HepG2 (cell line): ENCODE measurements around the gene ANKRD30A.

Experiments
- CBFB ChIP-seq: sonication (generic); formaldehyde crosslinking; IDR thresholded peaks from 2 replicates; pipeline ENCODE4 v1.4.0; 2020; ENCODE audit warnings: missing genetic modification reagents
- ESRRA ChIP-seq: sonication (generic); formaldehyde crosslinking; IDR thresholded peaks from 2 replicates; pipeline ENCODE4 v1.5.1; 2020; ENCODE audit warnings: mild to moderate bottlenecking, low read depth, missing genetic modification reagents
- EZH2 ChIP-seq: conservative IDR thresholded peaks from 2 replicates; pipeline ENCODE4 v1.6.1; 2012; ENCODE audit warnings: mild to moderate bottlenecking, low read depth, low read length, moderate library complexity
- MYC ChIP-seq: sonication (generic); formaldehyde crosslinking; IDR thresholded peaks from 2 replicates; pipeline ENCODE4 v1.9.0; 2021; ENCODE audit warnings: missing genetic modification reagents, borderline replicate concordance
- NR3C1 ChIP-seq: sonication (generic); formaldehyde crosslinking; IDR thresholded peaks from 2 replicates; pipeline ENCODE4 v1.4.0; 2020; ENCODE audit warnings: missing genetic modification reagents
- TCF7L2 ChIP-seq: IDR thresholded peaks from 2 replicates; pipeline ENCODE4 v1.6.1; 2011; ENCODE audit warnings: mild to moderate bottlenecking, low read depth, low read length, moderate library complexity
- ZBTB7B ChIP-seq: sonication (generic); formaldehyde crosslinking; IDR thresholded peaks from 2 replicates; pipeline ENCODE4 v1.4.0; 2020; ENCODE audit warnings: missing genetic modification reagents
- TF ChIP-seq, protein P1 (sequence below), 2 experiments: sonication (generic) in 1 of 2; formaldehyde crosslinking in 1 of 2; IDR thresholded peaks; 2 replicates each; pipeline versions ENCODE4 v1.4.0 to v1.6.1; 2018 to 2020; ENCODE audit warnings: missing genetic modification reagents in 2 of 2, borderline replicate concordance in 1 of 2, low read depth in 1 of 2, mild to moderate bottlenecking in 1 of 2, missing biosample characterization in 1 of 2
- TF ChIP-seq, protein P2 (sequence below): sonication (generic); formaldehyde crosslinking; IDR thresholded peaks from 2 replicates; pipeline ENCODE4 v1.5.0; 2020; ENCODE audit warnings: missing genetic modification reagents

DNA sequence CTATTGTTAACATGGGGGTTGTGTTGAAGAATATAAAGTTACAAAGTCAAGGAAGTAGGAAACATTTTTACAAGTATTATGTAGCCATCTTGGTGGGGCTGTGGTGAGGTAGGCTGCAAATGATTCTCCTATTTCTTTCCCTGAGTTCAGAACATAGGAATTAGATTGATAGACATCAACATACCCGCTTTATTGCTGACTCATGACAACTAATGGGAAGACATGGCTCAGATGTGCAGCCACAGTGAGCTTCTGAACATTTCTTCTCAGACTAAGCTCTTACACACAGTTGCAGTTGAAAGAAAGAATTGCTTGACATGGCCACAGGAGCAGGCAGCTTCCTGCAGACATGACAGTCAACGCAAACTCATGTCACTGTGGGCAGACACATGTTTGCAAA is 110.7 kb downstream of the ANKRD30A start:
- TF ChIP-seq TCF7L2 (no peak), MYC (CRISPR knock-in tag) (no peak), EZH2 (no peak), CBFB (CRISPR knock-in tag) (no peak), ESRRA (CRISPR knock-in tag) (no peak), NR3C1 (CRISPR knock-in tag) (no peak), ZBTB7B (CRISPR knock-in tag) (no peak)
- TF ChIP-seq, protein P1, sequence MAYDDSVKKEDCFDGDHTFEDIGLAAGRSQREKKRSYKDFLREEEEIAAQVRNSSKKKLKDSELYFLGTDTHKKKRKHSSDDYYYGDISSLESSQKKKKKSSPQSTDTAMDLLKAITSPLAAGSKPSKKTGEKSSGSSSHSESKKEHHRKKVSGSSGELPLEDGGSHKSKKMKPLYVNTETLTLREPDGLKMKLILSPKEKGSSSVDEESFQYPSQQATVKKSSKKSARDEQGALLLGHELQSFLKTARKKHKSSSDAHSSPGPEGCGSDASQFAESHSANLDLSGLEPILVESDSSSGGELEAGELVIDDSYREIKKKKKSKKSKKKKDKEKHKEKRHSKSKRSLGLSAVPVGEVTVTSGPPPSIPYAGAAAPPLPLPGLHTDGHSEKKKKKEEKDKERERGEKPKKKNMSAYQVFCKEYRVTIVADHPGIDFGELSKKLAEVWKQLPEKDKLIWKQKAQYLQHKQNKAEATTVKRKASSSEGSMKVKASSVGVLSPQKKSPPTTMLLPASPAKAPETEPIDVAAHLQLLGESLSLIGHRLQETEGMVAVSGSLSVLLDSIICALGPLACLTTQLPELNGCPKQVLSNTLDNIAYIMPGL (CRISPR knock-in tag; IDR thresholded peaks at IDR 0.05; ENCODE audit: borderline replicate concordance in 1 of 2, low read depth in 1 of 2) = no peak
- TF ChIP-seq, protein P2, sequence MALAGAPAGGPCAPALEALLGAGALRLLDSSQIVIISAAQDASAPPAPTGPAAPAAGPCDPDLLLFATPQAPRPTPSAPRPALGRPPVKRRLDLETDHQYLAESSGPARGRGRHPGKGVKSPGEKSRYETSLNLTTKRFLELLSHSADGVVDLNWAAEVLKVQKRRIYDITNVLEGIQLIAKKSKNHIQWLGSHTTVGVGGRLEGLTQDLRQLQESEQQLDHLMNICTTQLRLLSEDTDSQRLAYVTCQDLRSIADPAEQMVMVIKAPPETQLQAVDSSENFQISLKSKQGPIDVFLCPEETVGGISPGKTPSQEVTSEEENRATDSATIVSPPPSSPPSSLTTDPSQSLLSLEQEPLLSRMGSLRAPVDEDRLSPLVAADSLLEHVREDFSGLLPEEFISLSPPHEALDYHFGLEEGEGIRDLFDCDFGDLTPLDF (CRISPR knock-in tag) = no peak
